Bone marrow (tissue), 2 donors: ENCODE data around the gene MLLT1.
A peak's percentile ranks its signal among the peaks of the same experiment; 100 is the strongest.

Experiments used
- DNase-seq, 2 donors: peaks; one replicate each; lab custom pipeline; 2025; lab: John Stamatoyannopoulos, UW

MLLT1 gene

DNA sequence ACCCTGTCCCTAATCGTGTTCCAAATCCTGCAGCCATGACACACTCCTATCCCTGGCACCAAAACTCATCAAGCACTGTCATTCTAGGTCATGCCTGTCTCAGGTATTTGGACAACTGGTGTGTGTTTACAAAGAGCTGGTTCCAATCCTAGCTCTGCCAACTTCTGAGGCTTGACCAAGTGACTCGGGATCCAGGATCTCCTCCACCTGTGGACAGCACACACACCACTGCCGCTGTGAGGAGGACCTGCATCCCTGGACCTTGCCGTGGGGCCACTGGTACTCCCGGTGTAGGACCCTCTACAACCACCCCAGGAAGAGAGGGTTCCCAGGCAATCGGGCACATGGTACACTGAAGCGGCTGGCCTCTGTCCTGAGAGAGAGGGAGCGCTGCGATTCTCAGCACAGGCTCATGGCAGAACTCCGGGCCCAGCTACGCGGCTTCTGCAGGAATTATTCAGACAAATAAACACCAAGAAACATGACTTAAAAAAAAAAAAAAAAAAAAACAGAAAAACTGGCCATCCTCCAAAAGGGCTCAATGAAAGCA, 20.4 kb downstream of the MLLT1 start:
- no peak for DNase-seq

- no peak for DNase-seq
These were observed 20.9 kb downstream of the MLLT1 start for GRCh38 chr19:6258812-6259311.

- DNase-seq: no peak
These were observed 25.6 kb downstream of the MLLT1 start for GRCh38 chr19:6253954-6254733.

DNA sequence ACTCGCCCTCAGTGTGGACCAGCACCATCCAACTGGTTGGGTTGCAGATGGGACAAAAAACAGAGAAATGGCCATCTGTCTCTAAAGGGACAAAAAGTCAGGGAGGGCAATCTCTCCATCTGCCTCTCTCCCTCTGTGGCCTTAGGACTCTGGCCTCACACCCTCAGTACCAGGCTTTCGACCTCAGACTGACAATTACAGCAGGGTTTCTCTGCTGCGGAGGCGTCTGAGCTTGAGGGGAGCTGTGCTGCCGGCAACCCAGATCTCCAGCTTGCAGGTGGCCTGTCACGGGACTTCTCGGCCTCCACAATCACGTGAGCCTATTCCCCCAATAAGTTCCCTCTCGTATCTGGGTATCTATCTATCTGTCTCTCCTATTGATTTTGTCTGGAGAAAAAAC, 27.7 kb downstream of the MLLT1 start:
- no peak for DNase-seq

DNA sequence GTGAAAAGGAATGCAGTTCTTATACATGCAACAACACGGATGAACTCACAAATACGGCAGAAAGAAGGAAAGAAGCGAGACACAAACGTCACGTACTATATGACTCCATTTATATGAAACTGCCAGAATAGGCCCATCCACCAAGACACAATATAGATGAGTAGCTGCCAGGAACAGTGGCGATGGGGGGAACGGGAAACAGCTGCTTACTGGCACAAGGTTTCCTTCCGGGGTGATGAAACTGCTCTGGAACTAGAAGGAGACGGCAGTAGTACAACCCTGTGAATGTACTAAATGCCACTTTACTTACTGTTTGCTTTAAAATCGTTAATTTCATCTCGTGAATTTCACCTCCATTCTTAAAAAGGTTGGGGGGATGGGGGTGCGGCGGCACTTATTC, 28.9 kb downstream of the MLLT1 start:
- no peak for DNase-seq

DNA sequence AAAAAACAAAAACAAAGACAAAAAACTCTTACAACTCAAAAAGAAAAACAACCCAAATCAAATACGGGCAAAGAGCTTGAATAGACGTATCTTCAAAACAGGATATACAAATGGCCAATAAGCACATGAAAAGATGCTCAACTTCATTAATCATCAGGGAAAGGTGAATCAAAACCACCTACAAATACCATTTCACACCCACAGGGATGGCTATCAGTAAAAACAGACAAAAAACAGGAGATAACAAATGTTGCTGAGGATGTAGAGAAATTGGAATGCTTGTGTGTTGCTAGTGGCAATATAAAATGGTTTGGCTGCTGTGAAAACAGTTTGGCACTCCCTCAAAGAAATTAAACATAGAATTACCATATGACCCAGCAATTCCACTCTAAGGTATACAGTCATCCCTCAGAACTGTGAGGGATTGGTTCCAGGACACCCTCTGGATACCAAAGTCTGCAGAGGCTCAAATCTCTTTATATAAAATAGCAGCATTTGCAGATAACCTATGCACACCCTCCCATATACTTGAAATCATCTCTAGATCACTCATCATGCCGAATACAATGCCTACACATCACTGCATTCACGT, 29.7 kb downstream of the MLLT1 start:
- DNase-seq: no peak

DNA sequence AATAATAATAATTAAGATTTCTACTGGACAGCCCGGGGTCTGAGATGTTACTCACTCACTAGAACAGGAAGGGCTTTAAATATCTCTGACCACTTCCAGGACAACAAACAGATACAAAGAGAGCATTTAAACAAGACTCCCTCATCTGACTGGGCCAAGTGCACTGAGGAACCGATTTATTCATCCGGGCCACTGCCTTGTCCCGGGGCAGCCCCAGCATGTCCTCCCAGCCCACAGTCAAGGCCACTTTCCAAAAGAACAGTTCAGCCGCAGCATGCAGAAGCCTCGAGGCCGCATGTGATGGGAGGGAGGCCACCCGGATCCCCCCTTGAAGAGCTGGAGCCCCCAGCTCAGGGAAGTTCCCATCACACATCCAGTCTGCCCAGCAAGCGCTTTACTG, 30.5 kb downstream of the MLLT1 start:
- no peak for DNase-seq

DNA sequence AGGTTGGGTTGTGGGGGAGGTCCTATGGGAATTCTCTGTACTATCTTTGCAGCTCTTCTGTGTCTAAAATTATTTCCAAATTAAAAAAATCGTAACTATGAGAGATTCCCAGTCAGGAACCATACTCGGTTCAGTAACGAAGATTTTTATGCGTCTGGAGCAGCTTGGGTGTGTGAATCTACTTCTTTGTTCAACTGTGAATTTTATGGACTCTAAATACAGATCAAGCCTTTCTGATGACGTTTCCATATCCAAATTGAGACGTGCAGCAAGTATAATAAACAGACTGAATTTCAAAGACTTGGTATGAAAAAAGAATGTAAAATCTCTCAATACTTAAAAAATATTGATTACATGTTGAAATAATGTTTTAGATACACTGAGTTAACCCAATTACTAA, 30.9 kb downstream of the MLLT1 start:
- DNase-seq: no peak

GRCh38 chr19:6248341-6248740, 31.4 kb downstream of the MLLT1 start:
- DNase-seq: no peak

DNA sequence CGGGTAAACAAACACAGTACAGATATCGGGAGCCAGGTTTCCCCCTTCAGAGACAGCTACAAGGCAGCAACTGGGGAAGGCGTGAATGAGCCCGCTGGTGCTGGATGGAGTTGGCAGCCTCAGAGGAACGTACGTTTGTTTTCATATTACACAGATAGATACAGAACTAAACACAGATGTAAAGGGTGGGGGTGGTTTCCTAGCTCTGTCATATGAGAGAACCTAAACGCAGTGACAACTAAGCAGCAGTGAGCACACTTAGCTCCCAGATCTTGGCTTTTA, 32.8 kb downstream of the MLLT1 start:
- DNase-seq: no peak

DNA sequence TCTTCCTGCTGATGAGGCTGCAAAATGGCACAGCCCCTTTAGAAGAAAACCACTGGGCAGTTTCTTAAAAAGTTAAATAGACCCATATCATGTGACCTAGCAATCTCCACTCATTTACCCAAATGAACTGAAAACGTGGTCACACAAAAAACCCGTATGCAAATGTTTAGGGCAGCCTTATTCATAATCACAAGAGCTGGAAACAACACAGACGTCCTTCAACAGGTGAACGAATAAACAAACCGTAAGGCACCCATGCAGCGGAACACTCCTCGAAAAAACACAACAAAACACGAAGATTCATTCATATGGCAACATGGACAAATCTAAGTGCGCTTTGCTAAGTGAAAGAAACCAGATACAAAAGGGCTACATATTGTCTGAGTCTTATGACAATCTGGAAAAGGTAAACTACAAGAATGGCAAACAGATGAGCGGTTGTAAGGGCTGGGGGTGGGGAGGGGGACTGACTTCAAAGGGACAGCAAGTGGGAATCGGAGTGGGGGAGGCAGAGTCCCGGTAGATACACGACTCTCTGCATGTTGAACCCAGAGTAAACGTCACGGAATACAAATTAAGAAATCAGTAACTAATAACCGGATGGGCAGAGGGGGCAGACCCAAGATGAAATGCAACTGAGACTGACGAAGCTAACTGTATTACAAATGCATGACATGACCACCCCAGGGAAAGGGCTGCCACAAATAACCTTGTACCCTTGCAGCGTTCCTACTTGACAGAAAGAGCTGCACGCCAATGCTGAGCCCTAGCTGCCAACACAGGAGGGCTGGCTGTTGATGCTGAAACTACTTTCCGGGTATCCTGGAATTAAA, 33.4 kb downstream of the MLLT1 start:
- DNase-seq: no peak

DNA sequence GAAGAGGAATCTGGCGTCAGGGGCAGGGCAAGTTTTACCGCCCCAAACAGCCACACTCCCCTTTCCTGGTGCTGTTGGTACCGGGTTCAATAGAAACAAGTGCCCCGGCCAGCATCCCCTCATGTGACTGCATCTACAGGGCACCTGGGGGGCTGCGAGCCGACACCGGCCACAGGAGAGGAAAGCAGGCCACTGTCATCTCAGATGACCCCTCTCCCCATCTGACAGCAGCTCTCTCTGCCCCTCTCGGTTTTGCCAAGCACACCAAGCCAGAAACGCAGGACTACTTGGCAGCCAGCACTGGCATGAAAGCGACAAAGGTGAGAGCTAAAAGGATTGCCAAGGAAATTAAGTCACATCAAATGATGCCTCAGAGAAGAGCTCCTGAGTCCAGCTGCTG, 37.1 kb downstream of the MLLT1 start:
- DNase-seq: no peak

GRCh38 chr19:6241680-6242377, 37.9 kb downstream of the MLLT1 start:
- no peak for DNase-seq

- no peak for DNase-seq
These were observed 38.7 kb downstream of the MLLT1 start for GRCh38 chr19:6241056-6241455.

DNA sequence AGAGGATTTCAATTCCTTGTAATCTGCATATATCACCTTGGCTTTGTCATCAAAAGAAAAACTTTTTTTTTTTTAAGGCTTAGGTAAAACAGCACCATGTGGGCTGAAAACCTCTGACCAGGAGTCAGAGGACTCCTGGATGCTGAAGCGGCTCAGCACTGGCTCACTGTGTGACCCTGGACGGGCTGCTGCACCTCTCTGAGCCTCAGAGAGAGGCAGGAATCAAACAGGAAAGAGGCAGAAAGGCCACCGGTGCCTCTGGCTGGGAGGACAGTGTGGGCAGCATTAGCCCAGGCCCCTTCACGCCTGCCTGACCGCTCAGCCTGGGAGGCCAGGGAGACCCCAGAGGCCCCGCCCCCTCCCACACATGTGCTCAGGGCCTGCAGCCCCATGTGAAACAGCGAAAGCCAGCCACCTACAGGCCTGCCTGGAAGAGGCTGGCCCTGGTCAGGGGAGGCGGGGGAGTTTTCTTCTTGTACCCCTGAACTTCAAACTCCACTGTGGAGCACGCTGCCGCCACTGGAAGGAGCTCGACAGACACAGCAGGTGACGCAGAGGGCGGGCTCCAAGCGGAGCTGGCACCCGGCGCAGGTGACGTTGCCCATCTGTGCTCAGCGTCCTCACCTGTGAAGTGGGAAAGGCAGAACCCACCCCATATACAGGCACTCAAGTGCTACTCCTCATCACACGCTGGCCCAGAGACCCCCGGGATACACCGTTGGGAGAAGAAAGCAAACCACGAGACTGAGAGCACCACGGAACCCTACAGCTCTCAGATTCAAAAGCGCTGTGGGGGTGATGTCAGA, 39.7 kb downstream of the MLLT1 start:
- DNase-seq: no peak

GRCh38 chr19:6239401-6239844, 40.4 kb downstream of the MLLT1 start:
- DNase-seq: no peak

DNA sequence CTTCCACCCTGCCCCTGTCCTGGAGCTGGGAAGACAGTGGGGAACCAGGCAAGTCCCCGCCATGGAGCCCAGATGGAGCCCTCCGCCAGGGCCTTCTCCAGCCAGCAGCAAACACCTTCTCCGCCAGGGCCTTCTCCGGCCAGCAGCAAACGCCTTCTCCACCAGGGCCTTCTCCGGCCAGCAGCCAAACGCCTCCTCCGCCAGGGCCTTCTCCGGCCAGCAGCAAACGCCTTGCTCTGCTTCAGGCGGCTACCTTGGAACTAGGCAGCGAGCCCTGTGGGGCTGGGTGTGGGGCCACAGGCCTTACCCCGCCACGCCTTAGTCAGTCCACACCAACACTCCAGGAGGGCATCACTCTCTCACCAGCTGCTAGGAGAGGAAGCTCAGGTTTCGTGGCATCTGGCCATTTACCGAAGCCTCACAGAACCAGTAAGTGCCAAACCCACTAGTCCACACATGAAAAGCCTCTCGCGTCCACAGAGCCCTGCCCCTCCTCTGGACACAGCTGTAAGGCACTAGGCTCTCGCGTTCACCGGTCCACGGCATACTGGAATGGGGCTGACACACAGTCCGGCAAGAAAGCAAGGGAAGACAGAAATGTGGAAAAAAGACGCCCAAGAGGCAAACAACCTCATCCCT, 41.0 kb downstream of the MLLT1 start:
- DNase-seq: no peak

DNA sequence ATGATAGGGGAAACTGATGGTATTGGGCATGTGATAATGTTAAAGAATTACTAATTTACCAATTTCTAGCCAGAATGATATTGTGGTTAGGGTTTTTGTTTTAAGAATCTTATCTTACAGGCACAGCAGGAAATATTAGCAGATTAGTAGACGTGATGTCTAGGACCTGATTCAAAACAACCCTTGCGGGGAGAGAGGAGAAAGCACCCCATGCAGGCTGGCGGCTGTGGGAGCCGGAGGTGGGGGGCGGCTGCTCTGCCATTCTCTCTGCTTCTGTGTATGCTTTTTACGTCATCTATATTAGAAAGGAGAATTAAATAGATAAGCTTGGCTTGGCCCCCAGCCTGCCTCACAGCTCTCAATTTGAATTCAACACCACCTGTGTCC, 41.5 kb downstream of the MLLT1 start:
- DNase-seq: peak in 1 of 2 donors; percentile 15

DNA sequence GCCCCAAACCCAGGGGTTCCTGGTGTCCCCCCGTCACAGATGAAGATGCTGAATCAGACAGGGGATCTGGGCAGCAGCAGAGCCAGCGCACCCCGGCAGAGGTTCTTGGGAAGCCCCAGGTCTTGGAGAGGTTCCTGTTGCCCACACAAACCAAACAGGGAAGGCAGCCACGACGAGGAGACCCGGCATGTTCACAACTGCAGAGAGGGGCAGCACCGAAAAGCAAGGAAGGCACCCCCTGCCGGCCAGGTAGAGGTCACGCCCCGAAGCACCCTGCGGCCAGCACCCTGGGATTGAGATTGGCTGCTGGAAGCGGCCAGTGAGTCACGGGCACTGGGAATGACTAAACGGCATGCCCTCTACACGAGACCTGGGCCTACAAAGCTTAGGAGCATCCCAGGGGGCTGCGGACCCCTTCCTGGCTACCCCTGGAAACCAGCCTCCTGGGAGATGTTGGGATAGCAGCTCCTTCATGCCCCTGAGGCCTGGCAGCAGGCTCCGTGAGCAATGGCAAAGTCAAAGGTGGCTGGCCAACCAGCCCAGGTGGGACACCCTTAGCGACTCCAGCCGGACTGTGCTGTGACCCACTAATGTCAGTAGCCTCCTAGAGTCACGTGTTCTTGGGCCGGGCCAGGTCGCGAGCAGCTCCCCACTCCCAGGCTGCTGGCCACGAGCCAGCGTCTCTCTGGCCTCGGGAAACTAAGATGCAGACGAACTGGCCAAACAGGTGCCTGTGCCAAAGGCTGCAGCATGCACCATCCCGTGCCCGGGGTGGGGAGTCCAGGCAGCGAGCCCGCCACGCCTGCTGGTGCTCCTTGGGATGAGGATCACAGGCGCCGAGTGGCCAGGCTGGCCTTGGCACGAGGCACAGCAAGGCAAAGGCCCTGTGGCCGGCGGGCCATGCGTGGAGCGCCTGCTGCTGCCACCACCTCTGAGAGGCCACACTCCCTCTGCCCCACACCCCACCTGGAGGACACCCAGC, 43.2 kb downstream of the MLLT1 start:
- no peak for DNase-seq
